Breast epithelium (tissue), 4 donors: ENCODE measurements around the gene OSBPL6. TPM values are rescaled to one million over a fixed set of nuclear protein-coding genes. Genes with fewer than 3 reads are reported as not detected.

Experiments
- DNase-seq, 2 donors: peaks; one replicate each; pipeline ENCODE4 v3.0.0-alpha.2; 2019; ENCODE audit warnings: low spot score in 2 of 2
- H3K27ac ChIP-seq, 2 donors: fragments of 200-600 bp; sonication (generic) in 1 of 2; one replicate each; pipeline ENCODE4 v1.5.1; 2016 to 2019; ENCODE audit warnings: mild to moderate bottlenecking in 1 of 2
- H3K27me3 ChIP-seq, 2 donors: fragments of 200-600 bp; sonication (generic) in 1 of 2; one replicate each; pipeline versions ENCODE4 v1.5.1 to v1.6.0; 2017 to 2019; ENCODE audit warnings: control low read depth in 1 of 2, mild to moderate bottlenecking in 1 of 2
- H3K36me3 ChIP-seq: fragments of 200-600 bp; one replicate; pipeline ENCODE4 v1.5.1; 2019
- H3K4me1 ChIP-seq, 2 donors: fragments of 200-600 bp; sonication (generic); one replicate each; pipeline ENCODE4 v1.5.1; 2016 to 2019; ENCODE audit warnings: control low read depth in 1 of 2
- H3K4me3 ChIP-seq, 3 donors: fragments of 200-600 bp; sonication (generic); 1 replicate in 2 of 3; 2 replicates in 1 of 3; pipeline ENCODE4 v1.5.1; 2016 to 2019; ENCODE audit warnings: mild to moderate bottlenecking in 3 of 3, moderate library complexity in 2 of 3
- H3K9me3 ChIP-seq, 2 donors: fragments of 200-600 bp; sonication (generic) in 1 of 2; one replicate each; pipeline ENCODE4 v1.5.1; 2016 to 2019; ENCODE audit warnings: control low read depth in 1 of 2
- CTCF ChIP-seq, 3 donors: fragments of 450-650 bp; IDR thresholded peaks; one replicate each; pipeline ENCODE4 v1.5.1; 2016 to 2017; ENCODE audit warnings: antibody characterized with exemption in 3 of 3, mild to moderate bottlenecking in 3 of 3, moderate library complexity in 3 of 3
- POLR2A ChIP-seq: fragments of 450-650 bp; IDR thresholded peaks from one replicate; pipeline ENCODE4 v1.6.1; 2016; ENCODE audit warnings: antibody characterized with exemption, mild to moderate bottlenecking, moderate library complexity
- POLR2AphosphoS5 ChIP-seq, 3 donors: sonication (generic); formaldehyde crosslinking; IDR thresholded peaks; one replicate each; pipeline ENCODE4 v1.6.1; 2017; ENCODE audit warnings: antibody characterized with exemption in 3 of 3
- intact Hi-C: fragments of 100-400 bp; cut with DNase I; formaldehyde crosslinking; loops from one replicate; pipeline ENCODE4 v1.15.1; 2023; ENCODE audit warnings: low total_unique reads
- total RNA-seq, 3 donors: library from RNA; depleted of rRNA; stranded (reverse); fragments of >200 nt; gene quantifications; one replicate each; pipeline ENCODE4 v1.1.0, GENCODE V29; 2016

OSBPL6 gene
- total RNA-seq, 3 donors from 2014 or later, result 1.3 to 4.8 (median 1.8) TPM

GRCh38 chr2:178279142-178279541, 84.8 kb downstream of the OSBPL6 start:
- no peaks in the 10 kb centered on the region for H3K27me3 ChIP-seq
- intact Hi-C loops, result no loop called here

GRCh38 chr2:178279636-178280035, 85.3 kb downstream of the OSBPL6 start:
- no peak for TF ChIP-seq POLR2A
- TF ChIP-seq CTCF (IDR thresholded peaks at IDR 0.05), result no peak
- no peak for TF ChIP-seq POLR2AphosphoS5 (IDR thresholded peaks at IDR 0.05)
- Histone ChIP-seq H3K36me3 (no peaks in the 10 kb centered on the region), H3K4me1 (peaks cover 0 to 7% of the 10 kb centered on the region in 2 donors), H3K9me3 (no peaks in the 10 kb centered on the region), H3K27ac (no peak overlapping the region), H3K27me3 (no peaks in the 10 kb centered on the region), H3K4me3 (no peak overlapping the region)
- intact Hi-C loops, result no loop called here
- no peak for DNase-seq

More at GRCh38 chr2:178279142-178279541, 84.8 kb downstream of the OSBPL6 start:
- no peaks in the 10 kb centered on the region for H3K36me3 ChIP-seq
- H3K4me1 ChIP-seq, result peaks cover 0 to 7% of the 10 kb centered on the region in 2 donors
- H3K27ac ChIP-seq, result no peak overlapping the region
- no peak for DNase-seq
- H3K4me3 ChIP-seq, result no peak overlapping the region
- H3K9me3 ChIP-seq, result no peaks in the 10 kb centered on the region
- no peak for TF ChIP-seq POLR2AphosphoS5 (IDR thresholded peaks at IDR 0.05)

GRCh38 chr2:178280244-178280852, 86.0 kb downstream of the OSBPL6 start:
- Histone ChIP-seq H3K4me1 (peaks cover 0 to 7% of the 10 kb centered on the region in 2 donors), H3K9me3 (no peaks in the 10 kb centered on the region), H3K27ac (no peak overlapping the region), H3K36me3 (no peaks in the 10 kb centered on the region), H3K4me3 (no peak overlapping the region), H3K27me3 (no peaks in the 10 kb centered on the region)
- intact Hi-C loops, result no loop called here
- DNase-seq, result no peak
- peak; percentile 58 to 79 (median 72) for TF ChIP-seq CTCF (IDR thresholded peaks at IDR 0.05)
- TF ChIP-seq POLR2AphosphoS5 (IDR thresholded peaks at IDR 0.05), result no peak
- no peak for TF ChIP-seq POLR2A

GRCh38 chr2:178282075-178282815, 87.9 kb downstream of the OSBPL6 start:
- no peaks in the 10 kb centered on the region for H3K36me3 ChIP-seq
- intact Hi-C loops, result no loop called here
- peaks cover 0 to 7% of the 10 kb centered on the region in 2 donors for H3K4me1 ChIP-seq
- TF ChIP-seq CTCF (IDR thresholded peaks at IDR 0.05) (no peak), POLR2AphosphoS5 (IDR thresholded peaks at IDR 0.05) (no peak), POLR2A (no peak)
- no peaks in the 10 kb centered on the region for H3K9me3 ChIP-seq
- H3K27ac ChIP-seq, result no peak overlapping the region
- no peak for DNase-seq
- no peaks in the 10 kb centered on the region for H3K27me3 ChIP-seq
- H3K4me3 ChIP-seq, result no peak overlapping the region

- intact Hi-C loops, result no loop called here
- TF ChIP-seq CTCF (IDR thresholded peaks at IDR 0.05) (no peak), POLR2AphosphoS5 (IDR thresholded peaks at IDR 0.05) (no peak), POLR2A (no peak)
- no peak for DNase-seq
- no peak overlapping the region for H3K27ac ChIP-seq
- H3K36me3 ChIP-seq, result no peaks in the 10 kb centered on the region
- H3K4me1 ChIP-seq, result peaks cover 0 to 7% of the 10 kb centered on the region in 2 donors
- H3K9me3 ChIP-seq, result no peaks in the 10 kb centered on the region
- no peaks in the 10 kb centered on the region for H3K27me3 ChIP-seq
- H3K4me3 ChIP-seq, result no peak overlapping the region
Measured at GRCh38 chr2:178283341-178283918, 89.1 kb downstream of the OSBPL6 start.
